Activated CD8-positive, alpha-beta memory T cell treated with anti-CD3 and anti-CD28 coated beads, Interleukin-2, amount 50 U/mL, for 48 hours (primary cell): Measurements from ENCODE around the gene SNAPIN.

ENCODE experiments used
- DNase-seq: peaks from one replicate; pipeline ENCODE4 v3.0.0-alpha.2; 2020

The SNAPIN gene

GRCh38 chr1:153658400-153659174 lies at the start of gene SNAPIN:
TSS of gene SNAPIN (plus strand) at chr1:153658703. CDS start at chr1:153658744, 41 bp downstream.
- DNase-seq: peak; percentile 94

- DNase-seq: no peak
Measured at GRCh38 chr1:153608742-153609584, 49.5 kb upstream of the SNAPIN start.

GRCh38 chr1:153609585-153609907 lies 49.0 kb upstream of the SNAPIN start:
- no peak for DNase-seq

GRCh38 chr1:153610334-153610733 lies 48.2 kb upstream of the SNAPIN start:
- no peak for DNase-seq

GRCh38 chr1:153610811-153611301 lies 47.6 kb upstream of the SNAPIN start:
- no peak for DNase-seq

GRCh38 chr1:153611356-153611755 lies 47.1 kb upstream of the SNAPIN start:
- DNase-seq: no peak

- DNase-seq: no peak
Measured at GRCh38 chr1:153612111-153612754, 46.3 kb upstream of the SNAPIN start.

GRCh38 chr1:153612755-153613331 lies 45.7 kb upstream of the SNAPIN start, which contains the start of gene S100A16:
TSS of gene S100A16 (minus strand) at chr1:153613137. CDS start at chr1:153608151, 4,986 bp downstream.
- DNase-seq: no peak

- DNase-seq: no peak
Measured at GRCh38 chr1:153613406-153613805, 45.1 kb upstream of the SNAPIN start.

GRCh38 chr1:153614189-153614900 lies 44.2 kb upstream of the SNAPIN start:
- DNase-seq: no peak

GRCh38 chr1:153614906-153615305 lies 43.6 kb upstream of the SNAPIN start:
- no peak for DNase-seq

- DNase-seq: no peak
Measured at GRCh38 chr1:153615406-153615805, 43.1 kb upstream of the SNAPIN start.

- no peak for DNase-seq
Measured at GRCh38 chr1:153616144-153616916, 42.2 kb upstream of the SNAPIN start, which contains the start of gene S100A14. TSS of gene S100A14 (minus strand) at chr1:153616325. CDS start at chr1:153615858, 467 bp downstream.

- DNase-seq: no peak
Measured at GRCh38 chr1:153616917-153617311, 41.6 kb upstream of the SNAPIN start.

- no peak for DNase-seq
Measured at GRCh38 chr1:153617663-153618062, 40.8 kb upstream of the SNAPIN start.

GRCh38 chr1:153619171-153619570 lies 39.3 kb upstream of the SNAPIN start:
- no peak for DNase-seq

GRCh38 chr1:153623101-153623500 lies 35.4 kb upstream of the SNAPIN start:
- DNase-seq: no peak

- DNase-seq: no peak
Measured at GRCh38 chr1:153624965-153625611, 33.4 kb upstream of the SNAPIN start.

- DNase-seq: no peak
Measured at GRCh38 chr1:153626477-153626903, 32.0 kb upstream of the SNAPIN start.

- no peak for DNase-seq
Measured at GRCh38 chr1:153626904-153627714, 31.4 kb upstream of the SNAPIN start, which contains the start of gene S100A13. TSS of gene S100A13 (minus strand) at chr1:153627505. CDS start at chr1:153626472, 1,033 bp downstream.
